HG03442 (cell line): ENCODE results near the gene NKX2-3.

Experiments used
- ATAC-seq: cut with Tn5 transposase; IDR thresholded peaks from one replicate; pipeline ENCODE4 v1.9.1; 2021; ENCODE audit warnings: mild to moderate bottlenecking, moderate library complexity; ENCODE audit not compliant: unreplicated experiment

NKX2-3 gene

DNA sequence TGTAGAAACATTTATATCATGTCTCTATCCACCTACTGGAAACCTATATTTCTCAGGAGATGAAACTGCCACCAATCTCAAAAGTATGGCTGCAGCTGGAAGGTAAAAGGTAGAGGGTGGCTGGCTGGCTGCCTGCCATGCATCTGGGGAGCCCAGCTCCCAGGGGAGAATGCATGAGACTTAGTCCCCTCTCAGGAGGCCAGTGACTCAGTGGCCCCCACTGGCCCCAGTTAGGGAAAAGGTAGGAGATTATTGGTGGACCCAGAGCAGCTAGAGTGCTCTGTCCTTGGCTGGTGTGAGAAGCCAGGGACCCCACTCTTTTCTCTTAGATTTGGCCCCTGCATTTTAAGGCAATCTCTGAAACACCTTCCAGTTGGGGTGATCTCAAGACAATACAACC lies 6.8 kb upstream of the NKX2-3 start:
- ATAC-seq: no peak

DNA sequence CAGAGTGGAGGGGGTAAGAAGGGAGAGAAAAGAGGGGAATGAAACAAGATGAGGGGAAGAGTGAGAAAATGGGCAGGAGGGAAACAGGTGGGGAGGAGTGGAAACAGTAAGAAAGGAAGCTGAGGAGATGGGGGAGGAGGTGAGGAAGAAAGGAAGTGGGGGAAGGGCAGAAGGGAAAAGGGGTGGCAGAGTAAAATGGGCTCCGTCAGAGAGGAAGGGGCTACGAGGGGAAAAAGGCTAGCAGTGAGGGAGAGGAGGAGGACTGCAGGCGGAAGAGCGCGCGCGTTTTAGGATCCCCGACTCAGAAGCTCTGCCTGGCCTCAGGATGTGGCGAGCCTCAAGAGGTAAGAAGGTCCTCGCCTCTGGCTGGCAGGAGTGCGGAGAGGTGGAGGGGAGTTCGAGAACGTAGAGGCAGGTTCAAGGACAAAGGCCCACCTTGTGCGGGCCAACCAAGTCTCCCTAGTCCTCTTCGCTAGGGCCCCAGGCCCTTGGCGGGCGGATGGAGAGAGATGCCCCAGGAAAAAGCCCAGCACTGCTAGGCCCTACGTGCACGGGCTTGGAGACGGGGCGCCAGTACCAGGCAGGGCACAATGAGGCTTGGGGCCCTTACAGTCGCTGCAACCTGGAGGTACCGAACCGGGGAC lies 5.8 kb upstream of the NKX2-3 start:
- no peak for ATAC-seq

DNA sequence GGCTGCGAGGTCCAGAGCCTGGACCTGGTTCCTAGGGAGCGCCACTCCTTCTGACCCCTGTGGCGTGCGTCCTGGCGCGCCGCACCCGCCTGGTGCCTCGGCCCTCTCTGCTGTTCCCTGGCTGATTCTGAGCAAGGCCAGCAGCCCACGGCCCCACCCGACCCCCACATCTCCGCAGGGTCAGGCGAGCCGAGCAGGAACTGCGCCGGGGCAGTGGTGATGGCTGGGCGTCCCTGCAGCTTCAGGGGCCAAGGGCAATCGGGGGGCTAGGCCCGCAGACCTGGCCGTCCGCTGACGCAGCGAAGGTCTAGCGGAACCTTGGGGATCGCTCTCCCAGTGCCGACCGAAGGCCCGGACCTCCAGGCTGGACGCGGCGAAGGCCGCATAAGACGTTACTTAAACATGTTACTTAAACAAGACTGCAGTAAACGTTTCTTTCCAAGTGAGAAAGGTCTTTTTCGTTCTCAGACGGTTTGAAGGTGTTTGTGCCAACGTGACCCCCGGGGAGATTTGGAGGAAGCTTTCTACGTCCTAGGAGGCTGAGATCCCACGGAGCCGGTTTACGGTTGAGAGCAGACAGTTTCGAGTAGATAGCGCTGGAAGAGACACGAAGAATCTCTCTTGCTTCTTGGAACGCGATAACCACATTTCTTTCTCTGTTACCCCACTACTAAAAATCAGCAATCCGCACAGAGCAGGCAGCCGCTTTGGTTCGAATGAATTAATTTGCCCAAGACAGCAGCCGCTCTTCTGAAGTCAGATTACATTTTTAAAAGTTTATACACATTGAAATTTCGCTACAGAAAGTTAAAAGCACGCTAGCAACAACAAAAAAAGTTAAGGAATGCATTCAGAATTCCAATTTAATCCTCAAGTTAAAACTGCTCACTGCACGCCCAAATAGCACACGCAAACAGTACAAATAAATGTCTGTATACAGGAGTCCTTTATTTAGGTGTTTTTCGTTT lies 4.9 kb upstream of the NKX2-3 start:
- no peak for ATAC-seq

DNA sequence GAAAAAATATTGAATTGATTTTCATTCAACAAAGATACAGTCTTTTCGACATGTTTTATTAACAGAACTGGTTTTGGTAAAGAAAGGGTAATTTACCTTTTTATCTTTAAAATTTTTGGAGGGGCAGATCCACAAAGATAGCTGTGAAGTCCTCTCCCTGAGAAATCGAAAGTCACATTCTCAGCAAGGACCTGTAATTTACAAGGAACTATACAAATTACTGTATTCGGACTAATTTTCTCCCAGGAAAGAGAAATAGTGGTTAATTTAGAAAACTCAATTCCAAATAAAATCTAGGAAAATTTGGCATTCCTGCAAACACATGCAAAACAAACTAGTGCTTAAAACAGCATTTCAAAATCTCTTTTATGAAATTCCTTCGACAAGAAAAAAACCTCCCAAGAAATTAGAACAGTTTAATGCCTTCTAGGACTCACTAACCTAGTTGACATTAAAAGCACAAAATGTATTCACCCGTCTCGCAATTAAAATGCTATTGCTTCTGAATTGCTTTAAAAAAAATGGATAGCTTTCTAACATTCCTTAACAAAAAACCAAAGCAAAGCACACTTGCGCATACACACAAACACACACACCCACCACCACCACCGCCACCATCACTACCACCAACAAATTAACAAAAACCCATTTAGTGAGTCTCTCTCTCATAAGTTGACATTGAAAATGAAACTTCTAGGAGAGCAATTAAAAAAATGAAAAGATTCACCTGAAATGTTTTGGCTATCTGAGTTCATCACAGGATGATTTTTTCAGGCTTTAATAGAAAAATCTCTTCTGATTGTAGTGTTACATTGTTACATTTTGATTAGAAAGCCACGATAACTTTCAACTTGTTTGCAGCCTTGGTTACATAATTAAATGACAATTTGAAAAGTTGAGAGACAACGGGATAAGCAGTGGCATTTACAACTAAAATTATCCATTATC lies 4.0 kb upstream of the NKX2-3 start:
- no peak for ATAC-seq

DNA sequence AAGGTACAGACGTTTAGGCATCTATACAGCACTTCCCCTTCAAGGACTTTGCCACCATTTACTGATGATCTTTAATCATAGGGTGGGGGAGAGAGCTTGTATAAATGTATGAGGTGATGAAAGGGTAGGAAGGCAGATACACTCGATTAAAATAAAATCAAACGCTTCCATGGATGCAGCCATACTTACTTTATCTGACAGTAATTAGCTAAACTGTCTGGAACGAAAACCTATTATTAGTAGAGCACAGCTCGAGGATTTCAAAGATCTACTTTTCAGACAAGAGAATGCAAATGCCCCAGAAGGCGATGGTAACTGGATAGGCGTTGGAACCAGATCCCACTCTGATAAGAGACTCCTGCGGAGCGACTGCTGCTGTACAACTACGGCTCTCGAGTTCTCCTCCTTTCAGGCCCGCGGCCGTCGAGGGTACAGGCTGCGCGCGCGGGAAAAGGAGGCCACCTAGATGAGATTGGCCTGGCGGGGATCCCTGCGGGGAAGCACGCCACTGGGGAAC lies 3.1 kb upstream of the NKX2-3 start:
- ATAC-seq: no peak

DNA sequence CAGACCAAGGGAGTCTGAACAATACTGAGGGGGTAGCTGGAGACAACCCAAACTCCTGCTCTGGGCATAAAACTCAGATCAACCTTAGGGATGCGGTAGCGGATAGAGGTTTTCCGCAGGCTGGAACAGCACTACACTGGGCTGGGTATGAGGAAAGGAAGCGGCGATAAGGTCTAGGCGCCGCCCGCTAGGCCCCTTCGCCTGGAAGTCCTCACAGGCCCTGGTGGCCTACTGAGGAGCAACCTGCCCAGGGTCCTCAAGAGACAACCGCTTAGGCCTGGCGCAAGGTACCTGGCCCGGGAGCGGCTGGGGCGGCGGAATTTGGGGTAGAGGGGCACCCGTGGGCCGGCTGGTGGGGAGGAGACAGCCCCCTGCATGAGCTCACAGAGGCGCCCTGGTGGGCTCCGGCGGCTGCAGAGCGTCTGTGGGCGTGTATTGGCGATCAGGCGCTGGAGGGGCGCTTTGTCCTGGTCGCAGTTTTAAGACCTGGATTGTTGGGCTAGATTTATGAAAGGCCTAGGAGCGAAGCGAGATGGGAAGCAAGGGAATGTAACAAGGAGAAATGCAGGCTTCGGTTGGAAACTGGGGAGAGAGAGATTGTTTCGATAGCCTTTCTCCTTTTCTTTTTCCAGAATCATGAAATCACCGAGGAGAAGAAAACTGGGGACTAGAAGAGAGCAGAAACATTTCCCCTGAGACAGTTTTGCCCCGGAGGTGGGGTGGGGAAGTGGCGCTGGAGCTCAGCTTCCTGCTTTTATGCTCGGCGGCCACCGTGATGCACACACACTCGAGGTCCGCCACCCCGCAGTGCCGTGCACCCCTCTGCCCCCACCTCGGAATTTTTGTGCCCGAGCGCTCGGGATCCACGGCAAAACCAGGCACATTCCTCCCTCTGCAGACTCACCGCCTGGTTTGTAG lies 2.4 kb upstream of the NKX2-3 start:
- no peak for ATAC-seq

DNA sequence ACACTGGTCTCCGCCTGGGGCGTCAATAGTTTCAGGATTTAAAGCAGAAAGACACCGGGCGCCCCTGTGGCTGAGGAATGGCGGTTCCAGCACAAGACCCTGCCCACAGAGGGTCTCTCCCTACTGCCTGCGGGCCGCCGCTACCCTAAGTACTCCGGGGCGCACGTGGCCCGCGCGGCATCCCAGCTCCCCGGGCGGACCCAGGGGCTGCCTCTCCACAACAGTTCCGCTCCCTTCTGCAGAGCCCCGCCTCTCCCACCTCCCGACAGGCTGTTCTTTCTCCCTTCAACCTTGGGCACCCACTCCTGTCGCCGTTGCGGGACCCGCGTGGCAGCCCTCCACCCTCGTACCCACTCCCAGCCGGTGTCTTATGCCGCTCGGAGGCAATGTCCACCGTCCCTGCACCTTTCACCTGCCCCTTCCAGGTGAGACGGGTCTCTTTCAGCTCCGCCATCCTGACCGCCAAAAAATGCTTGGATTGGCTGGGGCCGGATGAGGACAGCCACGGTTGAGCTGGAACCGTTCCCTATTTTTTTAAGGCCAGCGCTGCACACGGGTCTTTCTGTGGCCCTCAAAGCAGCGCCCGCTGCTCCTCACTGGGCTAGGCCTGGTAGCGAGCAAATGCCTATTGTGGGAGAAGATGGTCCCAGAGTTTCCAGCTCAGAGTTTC lies 1.6 kb upstream of the NKX2-3 start:
- no peak for ATAC-seq

DNA sequence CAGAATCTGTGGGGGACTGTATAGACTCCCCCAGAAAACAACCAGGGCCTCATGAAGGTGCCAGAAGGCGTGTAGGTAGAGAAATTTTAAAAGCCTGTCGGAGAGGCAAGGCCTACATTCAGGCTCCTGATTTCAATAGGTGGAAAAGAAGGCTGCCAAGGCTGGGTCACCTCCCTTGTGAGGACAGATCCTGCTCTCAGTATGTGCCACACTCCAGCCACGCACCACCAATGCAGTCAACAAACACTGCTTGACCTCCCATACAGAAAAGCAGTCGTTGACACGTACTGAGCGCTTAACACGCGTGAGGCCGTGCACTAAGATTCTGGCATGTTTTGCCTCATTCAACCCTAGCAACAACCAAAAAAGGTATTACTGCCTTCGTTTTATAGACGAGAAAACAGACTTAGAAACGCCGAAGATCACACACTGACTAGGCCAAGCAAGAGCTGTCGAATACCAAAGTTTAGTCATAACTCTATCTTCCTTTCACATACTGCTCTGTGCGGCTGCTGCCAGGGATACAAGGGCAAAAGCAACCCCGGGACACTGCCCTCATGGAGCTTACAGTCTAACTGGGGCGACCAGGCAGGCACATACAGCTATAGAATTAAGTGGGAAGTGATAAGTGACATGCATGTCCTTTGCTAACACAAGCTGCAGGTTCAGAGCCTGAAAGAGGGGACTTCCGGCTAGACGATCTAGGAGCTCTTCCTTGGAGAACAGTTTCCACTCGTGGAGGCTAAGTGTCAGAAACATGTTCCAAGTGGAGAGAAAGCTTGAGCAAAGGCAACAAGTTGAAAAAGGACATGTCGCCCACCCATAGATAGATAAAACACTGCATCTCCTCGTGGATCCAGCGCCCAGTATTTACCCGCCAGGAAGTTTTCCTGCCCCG lies 797 bp upstream of the NKX2-3 start:
- ATAC-seq: no peak

DNA sequence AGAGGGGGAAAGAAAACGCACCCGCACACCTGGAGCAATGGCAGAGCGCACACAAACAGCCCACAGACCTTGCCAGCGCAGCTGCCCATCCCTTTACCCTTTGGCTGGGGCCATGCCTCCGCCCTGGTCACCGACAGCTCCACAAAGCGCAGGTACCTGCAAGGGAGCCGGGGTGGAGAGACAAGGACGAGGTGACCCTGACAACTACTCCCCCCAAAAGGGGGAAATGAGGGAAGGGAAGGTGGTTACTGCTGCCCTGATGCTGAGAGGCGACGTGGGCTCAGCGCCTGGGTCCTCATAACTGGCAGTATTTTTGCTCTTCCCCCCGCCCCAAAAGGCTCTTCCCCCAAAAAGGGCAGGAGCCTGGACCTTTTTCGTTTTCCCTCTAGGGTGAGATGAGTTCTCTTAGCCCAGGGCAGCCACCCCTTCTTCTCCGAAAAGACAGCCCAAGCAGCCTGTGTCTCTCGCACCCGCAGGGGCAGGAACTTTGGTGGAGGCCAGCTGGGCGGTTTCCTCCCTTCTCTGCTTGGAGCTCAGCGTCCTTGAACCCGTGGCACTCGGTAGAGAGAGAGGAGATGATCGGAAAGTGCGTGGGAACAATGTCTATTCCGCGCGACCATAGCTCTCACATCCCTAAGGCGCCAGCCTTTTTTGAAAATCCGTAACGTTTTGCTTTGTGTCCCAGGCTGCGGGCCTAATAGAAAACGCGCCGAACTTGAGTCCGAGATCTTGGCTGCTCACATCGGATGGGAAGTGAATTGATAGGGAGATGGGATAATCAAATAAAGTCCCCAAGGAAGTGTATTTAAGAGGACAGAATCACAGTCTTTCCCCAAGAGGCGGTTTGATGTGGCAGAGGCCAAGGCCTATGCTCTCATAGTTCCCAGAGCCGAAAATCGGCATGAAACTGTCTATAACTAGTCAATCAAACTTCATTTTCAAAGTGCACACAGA lies 1.0 kb downstream of the NKX2-3 start:
- no peak for ATAC-seq

DNA sequence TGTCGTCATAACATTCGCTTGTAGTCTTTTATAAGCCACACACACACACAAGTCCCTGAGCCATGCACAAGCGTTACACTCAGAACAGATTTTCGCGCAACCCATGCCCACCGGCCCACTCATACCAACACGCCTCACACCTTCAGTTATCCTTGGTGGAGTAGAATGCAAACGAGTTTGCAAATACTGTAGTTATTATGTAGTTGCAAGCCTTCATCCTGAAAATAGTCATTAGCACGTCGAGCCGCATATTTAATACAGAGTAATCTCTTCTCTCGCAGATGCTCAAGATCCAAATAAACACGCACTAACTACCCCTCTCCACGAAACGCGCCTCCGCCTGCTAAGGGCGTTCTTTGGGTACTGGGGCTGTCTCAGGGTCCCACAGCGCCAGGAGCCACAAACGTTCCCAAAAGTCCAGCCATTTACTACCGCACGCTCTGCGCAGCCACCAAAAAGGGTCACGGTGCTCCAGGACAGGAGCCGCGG lies 1.8 kb downstream of the NKX2-3 start:
- no peak for ATAC-seq

DNA sequence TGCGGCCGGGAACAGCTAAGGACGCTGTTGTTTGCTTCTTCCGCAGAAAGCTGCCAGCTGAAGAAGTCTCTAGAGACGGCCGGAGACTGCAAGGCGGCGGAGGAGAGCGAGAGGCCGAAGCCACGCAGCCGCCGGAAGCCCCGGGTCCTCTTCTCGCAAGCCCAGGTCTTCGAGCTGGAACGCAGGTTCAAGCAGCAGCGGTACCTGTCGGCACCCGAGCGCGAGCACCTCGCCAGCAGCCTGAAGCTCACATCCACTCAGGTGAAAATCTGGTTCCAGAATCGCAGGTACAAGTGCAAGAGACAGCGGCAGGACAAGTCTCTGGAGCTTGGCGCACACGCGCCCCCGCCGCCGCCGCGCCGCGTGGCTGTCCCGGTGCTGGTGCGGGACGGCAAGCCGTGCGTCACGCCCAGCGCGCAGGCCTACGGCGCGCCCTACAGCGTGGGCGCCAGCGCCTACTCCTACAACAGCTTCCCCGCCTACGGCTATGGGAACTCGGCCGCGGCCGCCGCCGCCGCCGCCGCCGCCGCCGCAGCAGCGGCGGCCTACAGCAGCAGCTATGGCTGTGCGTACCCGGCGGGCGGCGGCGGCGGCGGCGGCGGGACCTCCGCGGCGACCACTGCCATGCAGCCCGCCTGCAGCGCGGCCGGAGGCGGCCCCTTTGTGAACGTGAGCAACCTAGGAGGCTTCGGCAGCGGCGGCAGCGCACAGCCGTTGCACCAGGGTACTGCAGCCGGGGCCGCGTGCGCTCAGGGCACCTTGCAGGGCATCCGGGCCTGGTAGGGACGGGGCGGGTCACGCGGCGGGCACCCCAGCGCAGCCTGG lies 2.4 kb downstream of the NKX2-3 start:
- no peak for ATAC-seq

DNA sequence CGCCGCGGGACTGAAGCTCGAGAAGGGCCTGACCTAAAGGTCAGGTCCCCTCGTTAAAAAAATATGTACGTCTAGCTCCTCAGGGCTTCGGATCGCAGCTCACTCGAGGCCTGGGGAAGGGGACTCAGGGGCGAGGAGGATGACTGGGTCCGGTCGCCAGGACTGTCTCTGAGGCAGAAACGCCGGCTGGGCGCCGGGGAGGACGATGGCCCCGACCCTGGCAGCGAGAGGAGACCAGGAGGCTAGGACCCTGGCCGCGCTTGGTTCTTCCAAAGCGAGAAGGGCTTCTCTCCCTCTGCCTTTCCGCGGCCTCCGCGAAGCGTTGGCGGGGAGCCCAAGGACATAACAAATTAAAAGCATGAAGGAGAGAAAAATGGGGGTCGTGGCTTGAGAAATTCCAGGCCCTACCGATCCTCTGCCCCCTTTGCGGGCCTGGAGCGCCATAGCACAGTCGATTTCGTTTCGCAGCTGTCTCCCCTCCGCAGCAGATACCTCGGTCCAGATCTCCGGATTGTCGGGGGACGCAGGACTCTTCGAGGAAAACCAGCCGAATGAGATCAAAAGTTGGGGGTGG lies 3.1 kb downstream of the NKX2-3 start:
- no peak for ATAC-seq

DNA sequence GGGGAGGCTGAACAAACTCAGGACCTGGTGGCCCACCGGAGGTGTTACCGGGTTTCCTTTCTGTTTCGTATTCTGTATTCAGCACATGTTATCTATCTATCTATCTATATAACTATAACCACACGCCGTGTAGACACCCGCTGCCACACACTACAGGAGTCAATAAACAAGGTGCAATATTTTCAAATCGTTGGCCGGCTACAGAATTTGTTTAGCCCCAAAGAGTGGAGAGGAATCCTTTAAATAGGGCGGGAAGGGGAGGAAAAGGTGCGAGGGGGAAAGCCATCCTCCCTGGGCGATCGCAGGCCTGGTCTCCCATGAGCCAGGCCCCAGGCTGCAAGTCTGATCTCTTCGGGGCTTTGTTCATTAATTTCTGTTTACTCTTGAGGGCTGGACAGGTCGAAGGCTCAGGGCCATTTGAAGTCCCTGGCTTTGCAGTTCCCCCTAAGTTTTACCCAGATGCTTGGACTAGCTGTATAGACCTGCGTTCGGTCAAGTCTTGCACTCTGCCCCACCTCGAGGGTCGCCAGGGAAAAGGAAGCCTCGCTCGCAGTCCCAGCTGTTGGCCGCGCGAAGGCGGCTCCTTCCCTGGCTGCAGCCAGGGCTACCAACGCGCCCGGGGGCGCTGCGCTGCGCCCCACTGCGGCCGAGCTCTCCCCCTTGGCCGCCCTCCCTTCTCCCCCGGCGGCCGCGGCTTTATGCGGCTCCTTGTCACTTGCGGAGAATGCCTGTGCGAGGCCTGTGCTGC lies 3.8 kb downstream of the NKX2-3 start:
- ATAC-seq: no peak

DNA sequence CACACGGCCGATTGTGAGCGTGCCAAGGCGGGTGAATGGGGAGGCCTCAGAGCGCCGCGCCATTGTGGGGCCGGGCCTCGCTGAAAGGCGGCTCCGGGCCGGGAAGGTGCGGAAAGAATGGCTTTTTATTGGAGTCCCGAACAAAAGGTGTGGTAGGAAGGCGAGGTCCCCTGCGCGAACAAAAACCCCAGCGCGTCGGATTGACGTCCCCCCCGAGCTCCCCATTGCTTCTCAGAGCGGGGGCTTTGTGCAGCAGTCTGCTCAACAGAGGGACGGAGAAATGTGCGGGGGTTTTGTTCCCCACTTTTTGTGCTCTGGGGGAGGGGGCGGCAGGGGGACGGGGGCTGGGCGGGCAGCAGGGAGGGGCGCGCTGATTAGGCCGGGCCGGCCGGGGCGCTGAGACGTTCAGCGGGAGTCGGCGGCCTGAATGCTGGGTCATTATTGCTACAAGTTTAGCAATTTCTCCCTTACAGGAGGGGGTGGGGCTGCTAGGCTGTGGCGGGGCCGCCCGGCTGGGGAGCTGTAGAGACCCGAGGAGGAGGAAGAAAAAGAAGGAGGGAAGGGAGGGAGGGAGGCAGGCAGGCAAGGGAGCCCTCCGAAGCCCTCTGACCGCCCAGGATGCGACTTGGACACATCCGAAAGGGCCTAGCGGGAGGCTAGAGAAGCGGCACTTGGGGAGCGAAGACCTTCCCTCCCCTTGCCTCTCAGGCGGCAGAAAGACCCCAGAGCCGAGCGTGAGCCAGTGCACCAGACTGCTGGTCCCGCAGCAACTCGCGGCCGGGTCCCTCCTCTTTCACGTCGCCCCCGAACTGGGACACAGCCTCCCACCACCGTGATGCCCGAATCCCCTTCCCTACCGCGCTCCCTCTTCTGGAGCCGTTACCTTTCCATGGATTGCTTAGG lies 4.6 kb downstream of the NKX2-3 start:
- no peak for ATAC-seq
